ENCODE results near the gene PSMA8.
"Not testable (repeated sequence)": the region's sequence is repeated elsewhere in the genome, so short reads cannot be mapped to it uniquely, and the experiment has no call there.

DNA sequence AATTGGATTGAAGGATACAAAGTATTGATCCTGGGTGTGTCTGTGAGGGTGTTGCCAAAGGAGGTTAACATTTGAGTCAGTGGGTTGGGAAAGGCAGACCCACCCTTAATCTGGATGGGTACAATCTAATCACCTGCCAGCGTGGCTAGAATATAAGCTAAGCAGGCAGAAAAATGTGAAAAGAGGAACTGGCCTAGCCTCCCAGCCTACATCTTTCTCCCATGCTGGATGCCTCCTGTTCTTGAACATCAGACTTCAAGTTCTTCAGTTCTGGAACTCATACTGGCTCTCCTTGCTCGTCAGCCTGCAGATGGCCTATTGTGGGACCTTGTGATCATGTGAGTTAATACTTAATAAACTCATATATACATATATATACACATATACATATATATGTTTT, 5.5 kb upstream of the PSMA8 start:
- not testable (repeated sequence) for TF ChIP-seq ZC3H10 (CRISPR knock-in tag; IDR thresholded peaks at IDR 0.05); ARNTL (CRISPR knock-in tag; IDR thresholded peaks at IDR 0.05; ENCODE audit: borderline replicate concordance, low read depth); ZFP30 (CRISPR knock-in tag; IDR thresholded peaks at IDR 0.05); RARB (CRISPR knock-in tag; IDR thresholded peaks at IDR 0.05); ZNF565 (CRISPR knock-in tag; conservative IDR thresholded peaks at IDR 0.05; ENCODE audit: low read depth); PPARA (CRISPR knock-in tag; IDR thresholded peaks at IDR 0.05; ENCODE audit: borderline replicate concordance); TCF4 (CRISPR knock-in tag; IDR thresholded peaks at IDR 0.05; ENCODE audit: borderline replicate concordance); ZFP3 (CRISPR knock-in tag; IDR thresholded peaks at IDR 0.05)
- TF ChIP-seq, protein P1, sequence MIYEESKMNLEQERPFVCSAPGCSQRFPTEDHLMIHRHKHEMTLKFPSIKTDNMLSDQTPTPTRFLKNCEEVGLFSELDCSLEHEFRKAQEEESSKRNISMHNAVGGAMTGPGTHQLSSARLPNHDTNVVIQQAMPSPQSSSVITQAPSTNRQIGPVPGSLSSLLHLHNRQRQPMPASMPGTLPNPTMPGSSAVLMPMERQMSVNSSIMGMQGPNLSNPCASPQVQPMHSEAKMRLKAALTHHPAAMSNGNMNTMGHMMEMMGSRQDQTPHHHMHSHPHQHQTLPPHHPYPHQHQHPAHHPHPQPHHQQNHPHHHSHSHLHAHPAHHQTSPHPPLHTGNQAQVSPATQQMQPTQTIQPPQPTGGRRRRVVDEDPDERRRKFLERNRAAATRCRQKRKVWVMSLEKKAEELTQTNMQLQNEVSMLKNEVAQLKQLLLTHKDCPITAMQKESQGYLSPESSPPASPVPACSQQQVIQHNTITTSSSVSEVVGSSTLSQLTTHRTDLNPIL (CRISPR knock-in tag; IDR thresholded peaks at IDR 0.05; ENCODE audit: low read depth): not testable (repeated sequence)
- TF ChIP-seq, protein P2, sequence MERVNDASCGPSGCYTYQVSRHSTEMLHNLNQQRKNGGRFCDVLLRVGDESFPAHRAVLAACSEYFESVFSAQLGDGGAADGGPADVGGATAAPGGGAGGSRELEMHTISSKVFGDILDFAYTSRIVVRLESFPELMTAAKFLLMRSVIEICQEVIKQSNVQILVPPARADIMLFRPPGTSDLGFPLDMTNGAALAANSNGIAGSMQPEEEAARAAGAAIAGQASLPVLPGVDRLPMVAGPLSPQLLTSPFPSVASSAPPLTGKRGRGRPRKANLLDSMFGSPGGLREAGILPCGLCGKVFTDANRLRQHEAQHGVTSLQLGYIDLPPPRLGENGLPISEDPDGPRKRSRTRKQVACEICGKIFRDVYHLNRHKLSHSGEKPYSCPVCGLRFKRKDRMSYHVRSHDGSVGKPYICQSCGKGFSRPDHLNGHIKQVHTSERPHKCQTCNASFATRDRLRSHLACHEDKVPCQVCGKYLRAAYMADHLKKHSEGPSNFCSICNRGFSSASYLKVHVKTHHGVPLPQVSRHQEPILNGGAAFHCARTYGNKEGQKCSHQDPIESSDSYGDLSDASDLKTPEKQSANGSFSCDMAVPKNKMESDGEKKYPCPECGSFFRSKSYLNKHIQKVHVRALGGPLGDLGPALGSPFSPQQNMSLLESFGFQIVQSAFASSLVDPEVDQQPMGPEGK (CRISPR knock-in tag; IDR thresholded peaks at IDR 0.05; ENCODE audit: borderline replicate concordance): not testable (repeated sequence)

All from SK-N-SH treated with all-trans-retinoic acid at 6 μM for 48 hours (cell line).